Activated CD4-positive, alpha-beta memory T cell treated with anti-CD3 and anti-CD28 coated beads for 36 hours (primary cell): ENCODE results near the gene RREB1. TPM values are rescaled to one million over a fixed set of nuclear protein-coding genes. Genes with fewer than 3 reads are reported as not detected.
A peak's percentile ranks its signal among the peaks of the same experiment; 100 is the strongest.

Source experiments
- CTCF ChIA-PET: fragments of 350-600 bp; sonication (Branson Sonifier 250); formaldehyde crosslinking; loops from one replicate; lab custom pipeline; 2021; ENCODE audit warnings: antibody characterized with exemption, inconsistent platforms; lab: Charles Lee
- POLR2A ChIA-PET: fragments of 350-600 bp; sonication (Branson Sonifier 250); formaldehyde crosslinking; loops from one replicate; lab custom pipeline; 2021; ENCODE audit warnings: antibody characterized with exemption; lab: Charles Lee
- DNase-seq: peaks from one replicate; pipeline ENCODE4 v3.0.0-alpha.2; 2020
- H3K27ac Mint-ChIP-seq: one replicate; pipeline ENCODE4 v1.8.0; 2021; ENCODE audit warnings: mixed read lengths
- H3K27me3 Mint-ChIP-seq: one replicate; pipeline ENCODE4 v1.8.0; 2021; ENCODE audit warnings: mixed read lengths
- H3K36me3 Mint-ChIP-seq: one replicate; pipeline ENCODE4 v1.8.0; 2021; ENCODE audit warnings: mixed read lengths
- H3K4me1 Mint-ChIP-seq: one replicate; pipeline ENCODE4 v1.8.0; 2021; ENCODE audit warnings: low read depth, mixed read lengths
- H3K4me3 Mint-ChIP-seq: one replicate; pipeline ENCODE4 v1.8.0; 2021; ENCODE audit warnings: mild to moderate bottlenecking, mixed read lengths
- H3K9me3 Mint-ChIP-seq: one replicate; pipeline ENCODE4 v1.8.0; 2021; ENCODE audit warnings: mixed read lengths
- intact Hi-C: fragments of 100-400 bp; cut with micrococcal nuclease; formaldehyde crosslinking; loops from one replicate; pipeline ENCODE4 v1.15.1; 2023
- total RNA-seq, 2 experiments: library from RNA; stranded (reverse); gene quantifications; one replicate each; pipeline ENCODE4 v1.2.3, GENCODE V29; 2021

Gene RREB1
- total RNA-seq, 2 experiments from 2014 or later, result 13.0 to 13.5 TPM

DNA sequence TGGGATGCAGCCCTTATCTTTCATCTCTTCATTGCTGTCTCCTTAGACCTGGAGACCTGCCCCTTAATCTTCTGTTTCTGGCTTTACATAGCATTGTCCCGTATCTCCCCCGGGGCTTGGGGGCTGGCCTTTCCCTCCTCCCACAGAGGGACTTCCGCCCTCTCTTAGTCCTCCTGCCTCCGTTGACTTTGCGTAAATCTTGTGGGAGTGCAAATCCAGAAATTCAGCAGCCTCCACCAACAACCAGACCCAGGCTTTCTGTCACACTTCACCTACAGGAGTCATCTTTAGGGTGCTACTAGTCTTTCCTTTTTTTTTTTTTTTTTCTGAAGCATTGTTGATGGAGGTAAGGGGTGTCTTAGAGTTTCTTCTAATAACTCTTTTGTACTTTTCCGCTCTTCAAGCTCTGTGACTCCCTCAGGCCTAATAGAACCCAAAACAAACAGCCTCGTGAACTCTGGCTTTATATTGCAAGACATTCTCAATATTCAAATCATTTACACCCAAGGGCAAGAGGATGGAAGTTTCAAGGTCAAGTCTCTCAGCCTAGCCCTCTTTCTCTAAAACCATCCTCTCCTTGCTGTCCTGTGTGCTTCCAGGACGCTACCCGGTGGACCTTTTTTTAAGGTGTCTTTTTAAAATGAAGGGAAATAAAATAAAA lies 66.2 kb downstream of the RREB1 start:
- H3K27ac Mint-ChIP-seq, result no peak overlapping the region
- H3K27me3 Mint-ChIP-seq, result no peaks in the 10 kb centered on the region
- peaks cover 6% of the 10 kb centered on the region for H3K36me3 Mint-ChIP-seq
- H3K4me1 Mint-ChIP-seq, result peaks cover 18% of the 10 kb centered on the region
- CTCF ChIA-PET, result interaction anchor here (0.7 kb wide), 1 partner anchor 1167 kb away, joined by 3 read pairs; no protein-coding TSS in a partner anchor
- H3K4me3 Mint-ChIP-seq, result no peak overlapping the region
- DNase-seq, result no peak
- intact Hi-C loops, result no loop called here
- POLR2A ChIA-PET, result interaction anchor here (0.6 kb wide), 1 partner anchor 65 kb away, joined by 3 read pairs; no protein-coding TSS in a partner anchor
- H3K9me3 Mint-ChIP-seq, result no peaks in the 10 kb centered on the region

DNA sequence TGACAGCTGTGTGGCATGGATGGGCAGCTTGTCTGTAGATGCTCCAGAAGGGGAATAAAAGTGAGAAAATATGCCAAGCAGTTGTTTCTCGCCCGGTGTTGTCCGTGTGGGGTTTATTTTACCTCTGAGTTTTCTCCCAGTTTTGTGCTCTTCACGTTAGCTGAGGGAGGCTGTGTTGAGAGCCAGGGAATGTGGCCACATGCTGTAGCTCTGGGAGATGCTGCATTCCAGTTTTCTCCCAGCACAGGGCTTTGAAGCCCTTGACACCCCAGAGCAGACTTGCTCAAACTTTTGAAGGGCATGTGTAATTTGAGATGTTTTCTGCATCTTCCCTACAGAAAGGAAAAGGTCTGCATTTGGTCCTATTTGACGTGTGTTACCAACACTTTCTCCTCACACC lies 67.7 kb downstream of the RREB1 start:
- H3K36me3 Mint-ChIP-seq, result peaks cover 15% of the 10 kb centered on the region
- H3K27ac Mint-ChIP-seq, result no peak overlapping the region
- DNase-seq, result no peak
- intact Hi-C loops, result no loop called here
- ChIA-PET POLR2A (no interaction called here), CTCF (no interaction called here)
- H3K4me1 Mint-ChIP-seq, result peaks cover 9% of the 10 kb centered on the region
- H3K4me3 Mint-ChIP-seq, result no peak overlapping the region
- H3K27me3 Mint-ChIP-seq, result no peaks in the 10 kb centered on the region
- no peaks in the 10 kb centered on the region for H3K9me3 Mint-ChIP-seq

DNA sequence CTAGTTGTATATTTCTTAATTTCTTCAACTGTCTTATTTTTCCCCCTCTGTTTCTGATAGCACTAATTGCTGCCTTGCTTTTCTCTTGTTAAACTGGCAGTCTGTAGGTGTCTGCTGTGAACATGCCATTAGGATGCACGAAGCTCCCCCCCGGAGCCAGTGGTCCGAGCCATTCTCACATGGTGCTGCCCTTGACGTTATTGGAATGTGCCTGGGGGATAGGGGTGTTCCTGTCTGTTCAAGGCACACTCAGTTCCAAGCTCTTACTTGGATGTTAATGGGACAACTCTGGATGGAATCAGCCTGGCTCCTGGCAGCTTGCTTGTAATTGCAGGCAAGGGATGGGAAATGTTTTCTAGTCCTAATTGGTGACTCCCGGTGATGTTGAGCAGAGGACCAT lies 68.4 kb downstream of the RREB1 start:
- intact Hi-C loops, result no loop called here
- Mint-ChIP-seq H3K9me3 (no peaks in the 10 kb centered on the region), H3K27ac (no peak overlapping the region), H3K36me3 (peaks cover 21% of the 10 kb centered on the region), H3K27me3 (no peaks in the 10 kb centered on the region), H3K4me3 (no peak overlapping the region), H3K4me1 (peaks cover 5% of the 10 kb centered on the region)
- ChIA-PET CTCF (no interaction called here), POLR2A (no interaction called here)
- no peak for DNase-seq

DNA sequence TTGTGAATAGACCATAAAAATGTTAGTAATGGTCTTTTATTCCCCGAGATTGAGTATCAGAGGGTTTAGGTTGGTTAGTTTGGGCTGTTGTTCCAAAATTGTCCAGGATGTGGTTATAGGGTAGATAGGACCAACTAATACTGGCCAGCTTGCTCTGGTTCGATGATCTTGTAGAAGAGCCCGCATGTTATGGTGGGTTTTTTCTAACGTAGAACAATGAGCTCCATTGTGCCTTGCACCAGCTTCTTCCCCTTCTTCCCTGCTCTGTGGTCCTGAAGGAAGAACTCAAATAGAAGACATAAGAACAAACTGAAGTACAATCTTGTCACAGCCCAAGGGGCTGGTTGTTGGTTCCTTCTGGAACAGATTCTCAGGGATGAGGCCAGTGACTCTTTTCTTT lies 70.5 kb downstream of the RREB1 start:
- no peaks in the 10 kb centered on the region for H3K27me3 Mint-ChIP-seq
- H3K9me3 Mint-ChIP-seq, result no peaks in the 10 kb centered on the region
- intact Hi-C loops, result no loop called here
- no peak for DNase-seq
- peaks cover 2% of the 10 kb centered on the region for H3K4me1 Mint-ChIP-seq
- POLR2A ChIA-PET, result interaction anchor here (0.6 kb wide), 1 partner anchor 105 kb away, joined by 3 read pairs; no protein-coding TSS in a partner anchor
- H3K27ac Mint-ChIP-seq, result no peak overlapping the region
- H3K36me3 Mint-ChIP-seq, result peaks cover 35% of the 10 kb centered on the region
- no peak overlapping the region for H3K4me3 Mint-ChIP-seq
- CTCF ChIA-PET, result no interaction called here

DNA sequence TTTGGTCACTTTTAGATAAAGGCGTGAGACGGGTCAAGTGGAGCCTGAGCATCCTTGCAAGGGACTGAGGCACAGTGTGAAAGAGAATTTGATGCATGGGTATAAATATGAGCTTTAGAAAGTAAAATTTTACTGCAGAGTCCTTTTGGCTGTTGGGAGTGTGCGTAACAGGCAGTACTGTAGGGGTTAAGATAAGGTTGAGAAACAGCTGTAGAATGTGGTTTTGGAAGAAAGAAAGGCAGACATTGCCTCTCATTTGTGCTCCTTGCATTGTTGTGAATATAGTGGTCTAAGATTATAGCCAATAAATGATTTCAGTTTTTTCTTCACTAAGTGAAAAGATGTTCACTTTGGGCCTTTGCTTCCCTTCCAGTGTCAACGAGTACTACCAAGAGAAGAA lies 73.0 kb downstream of the RREB1 start:
- peaks cover 44% of the 10 kb centered on the region for H3K36me3 Mint-ChIP-seq
- DNase-seq, result no peak
- intact Hi-C loops, result no loop called here
- no peaks in the 10 kb centered on the region for H3K4me1 Mint-ChIP-seq
- H3K9me3 Mint-ChIP-seq, result no peaks in the 10 kb centered on the region
- H3K27me3 Mint-ChIP-seq, result no peaks in the 10 kb centered on the region
- H3K27ac Mint-ChIP-seq, result no peak overlapping the region
- no peak overlapping the region for H3K4me3 Mint-ChIP-seq
- POLR2A ChIA-PET, result no interaction called here
- CTCF ChIA-PET, result no interaction called here

- DNase-seq, result no peak
- Mint-ChIP-seq H3K27me3 (no peaks in the 10 kb centered on the region), H3K36me3 (peaks cover 49% of the 10 kb centered on the region), H3K9me3 (no peaks in the 10 kb centered on the region), H3K27ac (no peak overlapping the region), H3K4me3 (no peak overlapping the region), H3K4me1 (peaks cover 7% of the 10 kb centered on the region)
- intact Hi-C loops, result no loop called here
- ChIA-PET POLR2A (no interaction called here), CTCF (no interaction called here)
Observed at GRCh38 chr6:7183707-7184106, 75.9 kb downstream of the RREB1 start.

DNA sequence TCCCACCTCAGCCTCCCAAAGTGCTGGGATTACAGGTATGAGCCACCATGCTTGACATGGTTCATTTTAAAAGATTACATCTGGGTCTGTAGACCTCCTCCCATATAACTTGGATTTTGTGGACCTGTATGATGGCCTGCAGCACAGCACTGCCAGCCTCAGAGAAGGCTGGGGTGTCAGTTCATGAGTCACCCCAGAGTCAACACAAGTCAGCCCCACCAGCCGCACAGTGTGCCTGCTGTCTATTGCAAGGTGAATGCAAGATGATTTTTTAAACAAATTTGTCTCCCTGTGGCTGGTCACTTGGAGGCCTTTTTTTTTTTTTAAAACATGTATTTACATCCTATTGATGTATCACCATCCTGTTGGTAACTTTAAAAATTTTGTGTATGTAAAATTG lies 76.7 kb downstream of the RREB1 start:
- H3K4me3 Mint-ChIP-seq, result no peak overlapping the region
- POLR2A ChIA-PET, result no interaction called here

GRCh38 chr6:7185561-7185960 lies 77.8 kb downstream of the RREB1 start:
- Mint-ChIP-seq H3K27ac (no peak overlapping the region), H3K27me3 (no peaks in the 10 kb centered on the region), H3K4me1 (peaks cover 8% of the 10 kb centered on the region), H3K4me3 (no peak overlapping the region), H3K36me3 (peaks cover 51% of the 10 kb centered on the region), H3K9me3 (no peaks in the 10 kb centered on the region)
- intact Hi-C loops, result no loop called here
- ChIA-PET CTCF (no interaction called here), POLR2A (no interaction called here)
- DNase-seq, result no peak

More for the DNA sequence above, 76.7 kb downstream of the RREB1 start:
- no peak for DNase-seq
- H3K9me3 Mint-ChIP-seq, result no peaks in the 10 kb centered on the region
- H3K4me1 Mint-ChIP-seq, result peaks cover 8% of the 10 kb centered on the region
- CTCF ChIA-PET, result no interaction called here
- intact Hi-C loops, result no loop called here
- H3K27me3 Mint-ChIP-seq, result no peaks in the 10 kb centered on the region
- H3K27ac Mint-ChIP-seq, result no peak overlapping the region
- peaks cover 53% of the 10 kb centered on the region for H3K36me3 Mint-ChIP-seq

DNA sequence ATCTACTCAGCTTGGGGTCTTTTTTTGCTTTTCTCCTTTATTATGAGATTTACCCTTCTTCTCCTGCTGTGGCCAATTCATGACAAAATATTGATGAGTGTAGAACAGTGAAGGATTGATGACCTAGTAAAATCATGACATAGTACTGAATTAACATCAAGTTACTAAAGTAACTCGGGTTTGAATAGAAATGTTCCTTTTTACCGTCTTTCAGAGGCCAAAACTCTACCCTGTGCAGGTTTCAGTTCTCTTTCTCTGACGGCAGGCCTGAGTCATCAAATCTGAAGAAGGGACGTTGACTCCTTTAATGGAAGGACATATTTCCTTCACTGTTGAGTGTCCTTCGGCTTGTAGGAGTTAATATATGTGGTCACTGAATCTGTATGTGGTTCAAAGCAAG lies 80.7 kb downstream of the RREB1 start:
- Mint-ChIP-seq H3K4me3 (no peak overlapping the region), H3K4me1 (peaks cover 8% of the 10 kb centered on the region), H3K36me3 (peaks cover 54% of the 10 kb centered on the region), H3K9me3 (no peaks in the 10 kb centered on the region), H3K27ac (peak overlapping the region; percentile 65), H3K27me3 (no peaks in the 10 kb centered on the region)
- intact Hi-C loops, result no loop called here
- ChIA-PET POLR2A (no interaction called here), CTCF (no interaction called here)
- peak; percentile 37 for DNase-seq

- Mint-ChIP-seq H3K4me3 (no peak overlapping the region), H3K27me3 (no peaks in the 10 kb centered on the region), H3K36me3 (peaks cover 56% of the 10 kb centered on the region), H3K27ac (peak overlapping the region; percentile 65), H3K4me1 (peaks cover 8% of the 10 kb centered on the region), H3K9me3 (no peaks in the 10 kb centered on the region)
- ChIA-PET POLR2A (no interaction called here), CTCF (no interaction called here)
- intact Hi-C loops, result no loop called here
- no peak for DNase-seq
Observed at GRCh38 chr6:7189101-7189758, 81.5 kb downstream of the RREB1 start.

DNA sequence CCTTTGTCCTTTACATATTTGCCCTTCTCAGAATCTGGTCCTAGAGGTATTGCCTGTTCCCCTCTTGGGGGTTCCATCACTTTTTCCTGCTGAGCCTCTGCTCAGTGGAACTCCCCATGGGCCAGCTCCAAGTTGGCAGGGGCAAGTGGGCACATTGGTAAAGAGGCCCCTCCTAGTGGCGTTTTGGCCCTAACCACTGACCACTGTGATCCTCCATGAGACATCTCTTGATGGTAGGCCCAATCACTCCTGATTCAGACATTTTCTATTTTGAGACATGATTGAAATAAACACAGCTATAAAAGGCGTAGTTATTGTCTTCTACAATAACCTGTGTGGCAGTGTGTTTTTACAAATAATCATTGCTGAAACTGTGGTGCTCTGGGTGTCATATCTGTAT lies 83.0 kb downstream of the RREB1 start:
- no peaks in the 10 kb centered on the region for H3K27me3 Mint-ChIP-seq
- no peak overlapping the region for H3K27ac Mint-ChIP-seq
- intact Hi-C loops, result no loop called here
- ChIA-PET POLR2A (no interaction called here), CTCF (interaction anchor here (0.7 to 1.0 kb wide), 2 partner anchors 53 to 219 kb away, joined by 3 to 4 read pairs; no protein-coding TSS in a partner anchor)
- no peak for DNase-seq
- H3K9me3 Mint-ChIP-seq, result no peaks in the 10 kb centered on the region
- H3K36me3 Mint-ChIP-seq, result peaks cover 54% of the 10 kb centered on the region
- H3K4me3 Mint-ChIP-seq, result no peak overlapping the region
- H3K4me1 Mint-ChIP-seq, result peaks cover 18% of the 10 kb centered on the region

DNA sequence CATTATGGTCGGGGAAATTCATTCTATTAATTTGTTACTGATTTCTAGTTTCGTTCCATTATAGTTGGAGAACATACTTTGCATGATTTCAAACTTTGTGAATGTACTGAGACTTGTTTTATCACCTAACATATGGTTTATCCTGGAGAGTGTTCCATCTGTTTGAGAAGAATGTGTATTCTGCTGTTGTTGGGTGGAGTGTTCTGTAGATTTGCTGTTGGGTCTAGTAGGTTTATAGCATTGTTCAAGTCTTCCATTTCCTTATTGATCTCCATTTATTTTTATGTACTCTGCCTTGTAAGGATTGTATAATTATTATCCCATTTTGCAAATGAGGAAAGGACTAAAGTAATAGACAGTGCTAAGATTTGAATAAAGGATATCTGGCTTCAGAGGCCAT lies 85.4 kb downstream of the RREB1 start:
- Mint-ChIP-seq H3K4me1 (peaks cover 26% of the 10 kb centered on the region), H3K9me3 (no peaks in the 10 kb centered on the region), H3K27ac (no peak overlapping the region), H3K4me3 (no peak overlapping the region), H3K36me3 (peaks cover 49% of the 10 kb centered on the region), H3K27me3 (no peaks in the 10 kb centered on the region)
- ChIA-PET CTCF (no interaction called here), POLR2A (no interaction called here)
- DNase-seq, result no peak
- intact Hi-C loops, result no loop called here

- H3K27ac Mint-ChIP-seq, result no peak overlapping the region
- H3K4me1 Mint-ChIP-seq, result peaks cover 25% of the 10 kb centered on the region
- CTCF ChIA-PET, result no interaction called here
- no peak overlapping the region for H3K4me3 Mint-ChIP-seq
- no peaks in the 10 kb centered on the region for H3K9me3 Mint-ChIP-seq
- H3K27me3 Mint-ChIP-seq, result no peaks in the 10 kb centered on the region
- intact Hi-C loops, result no loop called here
- DNase-seq, result no peak
- POLR2A ChIA-PET, result no interaction called here
- peaks cover 39% of the 10 kb centered on the region for H3K36me3 Mint-ChIP-seq
Observed at GRCh38 chr6:7194657-7195056, 86.9 kb downstream of the RREB1 start.
